ENCODE data around the gene RAB40B. TPM values are rescaled to one million over a fixed set of nuclear protein-coding genes. Genes with fewer than 3 reads are reported as not detected.

The RAB40B gene
- total RNA-seq, 2 donors from 2014 or later: 1.2 to 4.6 TPM

DNA sequence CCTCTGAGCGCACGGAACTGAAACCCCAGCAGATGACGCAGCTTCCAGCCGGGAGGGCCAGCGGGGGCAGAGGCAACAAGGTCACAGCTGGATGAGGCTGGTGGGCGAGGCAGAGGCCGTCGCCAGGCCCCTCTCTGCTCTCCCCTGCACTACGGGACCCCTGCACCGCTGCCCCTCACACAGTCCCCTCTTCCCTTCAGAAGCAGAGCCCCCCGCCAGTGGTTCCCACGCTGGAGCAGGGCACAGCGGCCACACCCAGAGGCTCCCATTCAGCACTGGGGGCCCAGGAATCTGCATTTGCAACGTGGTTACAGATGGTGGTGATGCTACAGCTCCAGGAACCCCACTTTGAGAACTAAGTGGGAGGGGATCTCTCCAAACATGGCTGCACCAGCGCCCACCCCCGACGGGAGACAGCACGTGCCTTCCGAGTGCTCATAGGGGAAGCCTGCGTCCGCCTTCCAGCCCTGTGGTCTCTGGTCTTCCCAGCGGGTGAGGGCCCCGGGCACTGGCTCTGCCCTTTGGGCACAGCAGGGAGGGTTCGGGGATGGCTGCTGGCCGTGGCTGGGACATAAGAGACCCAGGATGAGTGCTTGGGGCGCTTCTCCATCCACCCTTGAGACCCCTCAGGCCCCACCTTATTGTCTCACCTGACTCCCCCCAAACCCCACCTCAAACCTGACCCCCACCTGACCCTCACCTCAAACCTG is 4.7 kb upstream of the RAB40B start:
- Histone ChIP-seq H3K36me3 (ENCODE audit: control insufficient read depth, insufficient read depth, low read length) (no peaks in the 10 kb centered on the region), H3K27ac (ENCODE audit: low read depth, low read length) (no peak overlapping the region), H3K27me3 (ENCODE audit: control insufficient read depth, insufficient read depth, low read length, poor library complexity, severe bottlenecking) (peaks cover 21% of the 10 kb centered on the region), H3K4me3 (ENCODE audit: low read length) (no peak overlapping the region), H3K4me1 (ENCODE audit: control insufficient read depth, insufficient read depth, low read length) (no peaks in the 10 kb centered on the region), H3K9me3 (ENCODE audit: control insufficient read depth, low read length) (no peaks in the 10 kb centered on the region), H3K9ac (ENCODE audit: extremely low read depth, low read length, poor library complexity, severe bottlenecking) (no peak overlapping the region)
- no peaks in the 10 kb centered on the region for H3K36me3 Mint-ChIP-seq (ENCODE audit: low read depth)
- H3K4me1 Mint-ChIP-seq: no peaks in the 10 kb centered on the region
- H3K9me3 Mint-ChIP-seq: no peaks in the 10 kb centered on the region
- WGBS, 2 experiments (ENCODE audit: insufficient coverage in 1 of 2, insufficient read length in 1 of 2): 85 to 87% methylated on average over 18 to 26 of the region's 26 CpGs
- no peak for DNase-seq
- TF ChIP-seq, protein P1, sequence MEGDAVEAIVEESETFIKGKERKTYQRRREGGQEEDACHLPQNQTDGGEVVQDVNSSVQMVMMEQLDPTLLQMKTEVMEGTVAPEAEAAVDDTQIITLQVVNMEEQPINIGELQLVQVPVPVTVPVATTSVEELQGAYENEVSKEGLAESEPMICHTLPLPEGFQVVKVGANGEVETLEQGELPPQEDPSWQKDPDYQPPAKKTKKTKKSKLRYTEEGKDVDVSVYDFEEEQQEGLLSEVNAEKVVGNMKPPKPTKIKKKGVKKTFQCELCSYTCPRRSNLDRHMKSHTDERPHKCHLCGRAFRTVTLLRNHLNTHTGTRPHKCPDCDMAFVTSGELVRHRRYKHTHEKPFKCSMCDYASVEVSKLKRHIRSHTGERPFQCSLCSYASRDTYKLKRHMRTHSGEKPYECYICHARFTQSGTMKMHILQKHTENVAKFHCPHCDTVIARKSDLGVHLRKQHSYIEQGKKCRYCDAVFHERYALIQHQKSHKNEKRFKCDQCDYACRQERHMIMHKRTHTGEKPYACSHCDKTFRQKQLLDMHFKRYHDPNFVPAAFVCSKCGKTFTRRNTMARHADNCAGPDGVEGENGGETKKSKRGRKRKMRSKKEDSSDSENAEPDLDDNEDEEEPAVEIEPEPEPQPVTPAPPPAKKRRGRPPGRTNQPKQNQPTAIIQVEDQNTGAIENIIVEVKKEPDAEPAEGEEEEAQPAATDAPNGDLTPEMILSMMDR (conservative IDR thresholded peaks at IDR 0.05): no peak
- no peak overlapping the region for H3K27ac Mint-ChIP-seq
- H3K27me3 Mint-ChIP-seq (ENCODE audit: insufficient read depth): peaks cover 20% of the 10 kb centered on the region
- no peak overlapping the region for H3K4me3 Mint-ChIP-seq

DNA sequence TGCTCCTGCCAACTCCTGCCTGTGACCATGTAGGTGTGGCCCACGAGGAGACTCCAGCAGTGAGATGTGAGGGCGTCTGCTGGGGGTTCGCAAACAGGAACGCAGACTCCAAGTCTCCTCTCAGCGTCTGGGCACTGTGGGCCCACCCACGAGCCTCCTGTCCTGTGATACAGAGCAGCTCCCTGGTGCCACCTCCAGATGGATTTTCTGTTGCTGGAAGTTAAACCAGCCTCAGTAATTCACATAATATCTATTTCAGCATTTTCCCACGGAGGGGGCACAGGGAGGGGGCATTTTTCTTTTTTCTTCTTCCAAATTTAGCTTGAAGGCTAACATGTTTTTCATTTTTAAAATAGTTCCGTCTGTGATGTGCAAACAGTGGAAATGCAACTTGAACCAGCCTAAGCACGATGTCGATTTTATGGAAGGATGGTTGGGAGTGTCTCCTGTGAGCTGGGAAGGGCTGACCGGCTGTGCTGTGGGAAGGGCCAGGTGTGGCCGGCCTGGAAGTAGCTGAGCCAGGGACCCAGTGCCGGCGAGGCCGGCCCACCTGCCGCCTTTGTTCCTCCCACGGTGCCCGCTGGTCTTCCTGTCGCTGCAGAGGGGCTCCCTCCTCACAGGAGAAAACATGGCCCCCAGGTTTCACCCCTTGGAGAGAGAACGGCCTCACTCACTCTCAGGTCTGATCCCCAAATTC is 3.9 kb upstream of the RAB40B start:
- no peaks in the 10 kb centered on the region for H3K4me1 Mint-ChIP-seq
- H3K4me1 ChIP-seq (ENCODE audit: control insufficient read depth, insufficient read depth, low read length): no peaks in the 10 kb centered on the region
- peaks cover 29% of the 10 kb centered on the region for H3K27me3 ChIP-seq (ENCODE audit: control insufficient read depth, insufficient read depth, low read length, poor library complexity, severe bottlenecking)
- DNase-seq: no peak
- H3K9me3 Mint-ChIP-seq: no peaks in the 10 kb centered on the region
- no peak overlapping the region for H3K27ac Mint-ChIP-seq
- no peak overlapping the region for H3K9ac ChIP-seq (ENCODE audit: extremely low read depth, low read length, poor library complexity, severe bottlenecking)
- H3K27ac ChIP-seq (ENCODE audit: low read depth, low read length): no peak overlapping the region
- TF ChIP-seq, protein P1 (conservative IDR thresholded peaks at IDR 0.05): no peak
- peaks cover 25% of the 10 kb centered on the region for H3K27me3 Mint-ChIP-seq (ENCODE audit: insufficient read depth)
- no peak overlapping the region for H3K4me3 Mint-ChIP-seq
- 80 to 87% methylated on average over 12 to 20 of the region's 20 CpGs for WGBS, 2 experiments (ENCODE audit: insufficient coverage in 1 of 2, insufficient read length in 1 of 2)
- H3K36me3 Mint-ChIP-seq (ENCODE audit: low read depth): no peaks in the 10 kb centered on the region
- H3K36me3 ChIP-seq (ENCODE audit: control insufficient read depth, insufficient read depth, low read length): no peaks in the 10 kb centered on the region
- no peaks in the 10 kb centered on the region for H3K9me3 ChIP-seq (ENCODE audit: control insufficient read depth, low read length)
- no peak overlapping the region for H3K4me3 ChIP-seq (ENCODE audit: low read length)

DNA sequence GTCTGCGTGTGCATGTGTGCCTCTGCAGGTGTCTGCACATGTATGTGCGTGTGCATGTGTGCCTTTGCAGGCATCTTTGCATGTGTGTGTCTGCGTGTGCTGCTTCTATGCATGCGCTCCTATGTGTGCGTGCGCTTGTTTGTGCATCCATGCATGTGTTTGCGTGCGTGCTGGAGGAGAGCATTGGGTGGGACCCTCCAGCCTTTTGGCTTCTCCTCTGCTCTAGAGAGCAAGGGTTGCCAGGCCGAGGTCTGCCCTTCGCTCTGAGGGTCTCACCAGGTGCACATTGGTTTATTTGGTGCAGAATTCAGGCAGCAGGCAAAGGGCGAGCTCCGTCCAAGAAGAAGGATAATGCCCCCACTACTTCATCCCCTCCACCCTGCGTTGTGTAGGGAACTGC is 1.1 kb upstream of the RAB40B start:
- Mint-ChIP-seq H3K4me3 (peak overlapping the region; percentile 61), H3K27me3 (ENCODE audit: insufficient read depth) (peaks cover 52% of the 10 kb centered on the region), H3K36me3 (ENCODE audit: low read depth) (peaks cover 7% of the 10 kb centered on the region), H3K4me1 (no peaks in the 10 kb centered on the region), H3K27ac (no peak overlapping the region), H3K9me3 (peaks cover 7% of the 10 kb centered on the region)
- peaks cover 50% of the 10 kb centered on the region for H3K27me3 ChIP-seq (ENCODE audit: control insufficient read depth, insufficient read depth, low read length, poor library complexity, severe bottlenecking)
- H3K4me3 ChIP-seq (ENCODE audit: low read length): peak overlapping the region; percentile 77
- 73 to 76% methylated on average over 13 of the region's 13 CpGs for WGBS, 2 experiments (ENCODE audit: insufficient coverage in 1 of 2, insufficient read length in 1 of 2)
- peaks cover 6% of the 10 kb centered on the region for H3K9me3 ChIP-seq (ENCODE audit: control insufficient read depth, low read length)
- H3K27ac ChIP-seq (ENCODE audit: low read depth, low read length): no peak overlapping the region
- no peaks in the 10 kb centered on the region for H3K4me1 ChIP-seq (ENCODE audit: control insufficient read depth, insufficient read depth, low read length)
- H3K9ac ChIP-seq (ENCODE audit: extremely low read depth, low read length, poor library complexity, severe bottlenecking): no peak overlapping the region
- TF ChIP-seq, protein P1 (conservative IDR thresholded peaks at IDR 0.05): no peak
- H3K36me3 ChIP-seq (ENCODE audit: control insufficient read depth, insufficient read depth, low read length): no peaks in the 10 kb centered on the region
- DNase-seq: no peak
